ENCODE results near the gene MARCHF3.

MARCHF3 gene

DNA sequence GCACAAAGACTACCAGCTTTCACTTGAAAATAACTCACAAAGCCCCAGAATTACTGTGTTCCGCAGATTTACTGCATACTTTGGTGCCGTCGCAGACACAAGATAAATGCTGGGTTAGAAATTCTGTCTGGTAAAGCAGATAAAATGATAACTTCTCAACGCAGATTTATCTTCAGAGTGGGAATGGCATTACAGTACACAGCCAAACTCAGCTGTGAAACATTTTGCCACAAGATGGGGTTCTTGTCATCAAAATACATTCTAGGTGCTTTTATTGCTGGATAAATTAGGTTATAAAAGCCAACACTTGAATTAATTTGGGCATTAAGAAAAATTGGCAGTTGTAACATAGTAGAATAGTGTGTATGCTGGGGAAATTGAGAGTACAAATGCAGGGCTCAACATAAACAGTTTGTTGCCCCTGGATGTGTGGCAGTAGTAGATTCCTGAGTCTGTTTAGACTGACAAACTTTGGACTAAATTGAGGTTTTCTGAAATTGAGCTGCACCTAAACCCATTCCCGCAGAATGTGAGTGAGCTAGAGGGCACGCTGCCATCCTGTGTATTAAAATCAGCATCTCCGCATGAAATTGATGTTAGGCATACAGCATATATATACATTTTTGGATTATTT is 192.3 kb downstream of the MARCHF3 start:
- TF ChIP-seq Cebpa-rat (IDR thresholded peaks at IDR 0.05), result no peak
- H4K20me1 ChIP-seq, result peaks cover 0 to 41% (median 13%) of the 10 kb centered on the region in 11 experiments; a peak in 9 of 22 replicates
- H3K27me3 ChIP-seq, result no peaks in the 10 kb centered on the region
- H3K9me3 ChIP-seq (replicated peaks in 1 of 11), result no peaks in the 10 kb centered on the region
- no peaks in the 10 kb centered on the region for H3K4me1 ChIP-seq
- no peak overlapping the region for H3K9ac ChIP-seq
- peaks cover 17 to 64% (median 58%) of the 10 kb centered on the region in 11 experiments; a peak in 21 of 22 replicates for H3K36me3 ChIP-seq
- H3K27ac ChIP-seq, result no peak overlapping the region
- no peak overlapping the region for H3K4me3 ChIP-seq
- no peak overlapping the region for H3K4me2 ChIP-seq

DNA sequence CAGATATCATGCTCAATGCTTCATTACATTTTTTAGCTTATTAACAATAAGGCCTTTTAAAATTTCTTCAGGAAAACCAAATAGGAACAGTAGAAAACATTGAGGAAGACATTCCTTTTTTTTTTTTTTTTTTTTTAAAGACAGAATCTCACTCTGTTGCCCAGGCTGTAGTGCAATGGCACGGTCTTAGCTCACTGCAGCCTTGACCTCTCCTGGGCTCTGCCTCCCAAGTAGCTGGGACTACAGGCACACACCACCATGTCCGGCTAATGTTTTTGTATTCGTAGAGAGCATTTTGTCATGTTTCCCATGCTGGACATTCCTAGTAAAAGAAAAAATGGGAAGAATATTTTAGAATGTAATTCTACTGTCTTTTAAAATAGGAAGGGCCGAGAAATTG is 193.1 kb downstream of the MARCHF3 start:
- Histone ChIP-seq H3K36me3 (peaks cover 23 to 72% (median 66%) of the 10 kb centered on the region in 11 experiments; a peak in 21 of 22 replicates), H4K20me1 (peaks cover 0 to 48% (median 13%) of the 10 kb centered on the region in 11 experiments; a peak in 10 of 22 replicates), H3K27me3 (no peaks in the 10 kb centered on the region), H3K9ac (no peak overlapping the region), H3K27ac (no peak overlapping the region), H3K4me3 (no peak overlapping the region), H3K4me1 (no peaks in the 10 kb centered on the region), H3K4me2 (no peak overlapping the region), H3K9me3 (replicated peaks in 1 of 11) (no peaks in the 10 kb centered on the region)
- TF ChIP-seq Cebpa-rat (IDR thresholded peaks at IDR 0.05), result no peak

DNA sequence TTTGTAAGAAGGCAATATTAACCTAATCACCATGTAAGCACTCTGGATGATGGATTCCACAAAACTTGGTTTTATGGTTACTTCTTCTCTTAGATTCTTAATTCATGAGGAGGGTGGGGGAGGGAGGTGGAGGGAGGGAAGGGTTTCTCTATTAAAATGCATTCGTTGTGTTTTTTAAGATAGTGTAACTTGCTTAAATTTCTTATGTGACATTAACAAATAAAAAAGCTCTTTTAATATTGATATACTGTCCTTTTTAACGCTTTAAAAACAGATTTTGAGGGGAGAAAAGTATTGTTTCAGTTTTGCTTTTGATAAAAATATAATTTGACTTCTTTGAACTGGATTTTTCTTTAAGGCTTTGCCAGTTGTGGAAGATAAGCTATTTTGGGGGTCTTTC is 193.6 kb downstream of the MARCHF3 start:
- Histone ChIP-seq H3K27ac (no peak overlapping the region), H3K27me3 (no peaks in the 10 kb centered on the region), H3K4me1 (no peaks in the 10 kb centered on the region), H3K36me3 (peaks cover 23 to 77% (median 71%) of the 10 kb centered on the region in 11 experiments; a peak in 21 of 22 replicates), H3K4me3 (no peak overlapping the region), H3K4me2 (no peak overlapping the region), H4K20me1 (peaks cover 0 to 49% (median 13%) of the 10 kb centered on the region in 11 experiments; a peak in 10 of 22 replicates), H3K9me3 (replicated peaks in 1 of 11) (no peaks in the 10 kb centered on the region), H3K9ac (no peak overlapping the region)
- no peak for TF ChIP-seq Cebpa-rat (IDR thresholded peaks at IDR 0.05)

DNA sequence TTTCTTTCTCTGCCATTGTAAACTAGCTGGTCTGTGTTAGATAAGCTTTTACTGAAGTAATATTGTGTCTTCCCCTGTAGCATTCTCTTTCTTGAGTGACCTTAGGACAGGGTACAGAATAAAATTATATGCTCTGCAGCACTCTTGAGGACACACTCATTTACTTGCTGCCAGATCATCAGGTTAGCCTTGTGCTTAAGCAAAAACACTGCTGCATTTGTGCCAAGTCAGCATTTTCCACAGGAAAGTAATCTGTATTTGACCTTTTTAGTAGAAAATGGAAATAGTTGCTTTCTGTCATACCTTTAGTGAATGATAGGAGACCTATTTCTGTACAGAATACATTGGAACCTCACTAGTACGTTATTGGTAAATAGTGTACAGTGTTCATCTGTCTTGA is 199.2 kb downstream of the MARCHF3 start:
- peaks cover 51 to 100% (median 100%) of the 10 kb centered on the region in 11 experiments; a peak in 21 of 22 replicates for H3K36me3 ChIP-seq
- H3K9ac ChIP-seq, result no peak overlapping the region
- H3K27ac ChIP-seq, result no peak overlapping the region
- H3K27me3 ChIP-seq, result no peaks in the 10 kb centered on the region
- no peak overlapping the region for H3K4me3 ChIP-seq
- no peak for TF ChIP-seq Cebpa-rat (IDR thresholded peaks at IDR 0.05)
- H3K4me2 ChIP-seq, result no peak overlapping the region
- peaks cover 0 to 20% (median 2%) of the 10 kb centered on the region in 10 experiments; a peak in 5 of 20 replicates for H3K4me1 ChIP-seq
- no peaks in the 10 kb centered on the region for H3K9me3 ChIP-seq (replicated peaks in 1 of 11)
- H4K20me1 ChIP-seq, result peaks cover 0 to 89% (median 45%) of the 10 kb centered on the region in 11 experiments; a peak in 15 of 22 replicates

DNA sequence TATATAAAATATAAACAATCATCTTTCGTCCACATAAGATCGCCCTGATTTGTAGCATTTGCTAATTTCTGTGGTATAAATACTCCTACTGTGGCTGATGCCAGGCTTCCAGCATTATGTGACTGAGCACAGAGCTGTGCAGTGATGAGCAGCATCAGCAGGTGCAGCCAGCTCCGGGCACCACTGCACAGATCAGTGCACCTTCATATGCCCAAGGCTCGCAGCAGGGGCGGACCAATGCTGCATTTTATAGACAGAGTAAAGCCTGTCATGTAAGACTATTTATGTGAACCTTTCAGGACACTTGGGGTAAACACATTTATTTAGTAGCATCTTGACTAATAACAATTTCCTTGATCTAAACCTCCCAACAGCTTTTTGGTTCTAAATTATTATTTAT is 200.3 kb downstream of the MARCHF3 start:
- H3K9ac ChIP-seq, result no peak overlapping the region
- no peaks in the 10 kb centered on the region for H3K27me3 ChIP-seq
- no peak for TF ChIP-seq Cebpa-rat (IDR thresholded peaks at IDR 0.05)
- H3K4me3 ChIP-seq, result no peak overlapping the region
- H3K27ac ChIP-seq, result no peak overlapping the region
- H3K9me3 ChIP-seq (replicated peaks in 1 of 11), result no peaks in the 10 kb centered on the region
- H3K4me2 ChIP-seq, result no peak overlapping the region
- H3K36me3 ChIP-seq, result peaks cover 58 to 100% (median 100%) of the 10 kb centered on the region in 11 experiments
- H3K4me1 ChIP-seq, result peaks cover 0 to 20% (median 2%) of the 10 kb centered on the region in 10 experiments; a peak in 5 of 20 replicates
- H4K20me1 ChIP-seq, result peaks cover 0 to 85% (median 49%) of the 10 kb centered on the region in 11 experiments; a peak in 15 of 22 replicates

DNA sequence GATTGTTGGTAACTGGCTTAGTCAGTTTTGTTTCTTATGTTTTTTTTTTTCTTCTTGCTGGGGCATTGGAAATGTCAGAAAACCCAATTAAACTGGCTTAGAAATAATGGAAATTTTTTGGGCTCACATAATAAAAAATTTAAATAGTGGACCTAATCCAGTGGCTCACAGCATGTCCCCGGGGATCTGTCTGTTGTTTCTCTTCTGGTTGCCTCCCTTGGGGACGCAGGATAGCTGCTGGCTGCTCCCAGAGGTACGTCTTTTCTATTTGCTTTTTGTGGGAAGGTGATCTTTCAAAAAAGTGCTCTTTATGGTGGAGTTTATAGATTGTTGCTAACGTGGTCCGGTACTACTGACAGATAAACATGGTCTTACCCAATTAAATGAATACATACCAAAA is 201.3 kb downstream of the MARCHF3 start:
- no peak overlapping the region for H3K4me3 ChIP-seq
- H3K9ac ChIP-seq, result no peak overlapping the region
- no peak overlapping the region for H3K27ac ChIP-seq
- no peaks in the 10 kb centered on the region for H3K9me3 ChIP-seq (replicated peaks in 1 of 11)
- H3K4me1 ChIP-seq, result peaks cover 0 to 20% (median 2%) of the 10 kb centered on the region in 10 experiments; a peak in 5 of 20 replicates
- H3K36me3 ChIP-seq, result peaks cover 55 to 100% (median 98%) of the 10 kb centered on the region in 11 experiments
- TF ChIP-seq Cebpa-rat (IDR thresholded peaks at IDR 0.05), result no peak
- peak overlapping the region in 3 of 11 experiments; percentile 7 to 28 (median 28); a peak in 2 of 22 replicates for H3K4me2 ChIP-seq
- H3K27me3 ChIP-seq, result no peaks in the 10 kb centered on the region
- peaks cover 0 to 79% (median 46%) of the 10 kb centered on the region in 11 experiments; a peak in 15 of 22 replicates for H4K20me1 ChIP-seq

DNA sequence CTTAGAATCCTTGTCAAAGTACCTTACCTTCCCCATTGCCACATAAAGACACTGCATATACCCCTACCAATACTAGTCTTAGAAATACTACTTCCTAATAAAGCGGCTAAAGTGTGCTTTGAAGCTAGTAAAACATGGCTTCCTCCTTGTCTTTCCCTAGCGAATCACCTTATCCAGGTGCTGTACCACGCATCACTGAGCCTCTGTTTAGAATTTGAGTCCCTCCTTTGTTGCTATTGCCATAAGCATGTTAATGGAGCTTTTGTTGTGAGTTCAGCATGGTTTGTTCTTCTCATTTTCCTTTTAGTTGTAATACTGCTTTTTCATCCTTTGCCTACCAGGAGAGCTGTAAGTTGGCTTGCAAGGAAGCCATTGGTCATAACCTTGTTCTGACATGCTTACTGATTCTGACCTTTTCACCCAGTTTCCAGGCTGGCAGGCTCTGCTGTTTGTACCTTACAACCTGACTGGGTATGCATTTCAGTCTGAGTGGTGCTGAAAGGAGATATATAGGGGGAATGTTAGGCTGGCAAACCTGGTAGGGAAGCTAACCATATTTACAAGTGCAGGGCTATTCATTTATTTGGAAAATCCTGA is 203.6 kb downstream of the MARCHF3 start:
- Histone ChIP-seq H3K9ac (no peak overlapping the region), H3K27ac (no peak overlapping the region), H3K9me3 (replicated peaks in 1 of 11) (no peaks in the 10 kb centered on the region), H3K36me3 (peaks cover 43 to 100% (median 98%) of the 10 kb centered on the region in 11 experiments), H3K4me1 (peaks cover 0 to 20% (median 2%) of the 10 kb centered on the region in 10 experiments; a peak in 5 of 20 replicates), H3K27me3 (no peaks in the 10 kb centered on the region), H3K4me3 (no peak overlapping the region), H3K4me2 (no peak overlapping the region), H4K20me1 (peaks cover 0 to 74% (median 42%) of the 10 kb centered on the region in 11 experiments; a peak in 17 of 22 replicates)
- no peak for TF ChIP-seq Cebpa-rat (IDR thresholded peaks at IDR 0.05)

DNA sequence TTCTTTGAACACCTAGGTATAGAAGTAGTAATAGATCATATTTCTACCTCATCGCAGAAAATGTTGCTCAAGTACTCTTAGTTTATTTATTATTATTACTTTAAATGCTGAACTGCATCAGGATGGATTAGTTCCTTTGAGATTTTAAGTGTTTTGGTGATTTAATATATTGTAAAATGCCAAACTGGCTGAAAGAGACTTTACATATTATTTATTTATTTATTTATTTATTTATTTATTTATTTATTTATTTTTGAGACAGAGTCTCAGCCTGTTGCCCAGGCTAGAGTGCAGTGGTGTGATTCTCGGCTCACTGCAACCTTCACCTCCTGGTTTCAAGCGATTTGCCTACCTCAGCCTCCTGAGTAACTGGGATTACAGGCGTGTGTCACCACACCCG is 211.1 kb downstream of the MARCHF3 start:
- Histone ChIP-seq H3K4me3 (no peak overlapping the region), H3K4me2 (no peak overlapping the region), H3K36me3 (peaks cover 21 to 100% (median 100%) of the 10 kb centered on the region in 11 experiments; a peak in 21 of 22 replicates), H3K27ac (no peak overlapping the region), H3K9me3 (replicated peaks in 1 of 11) (no peaks in the 10 kb centered on the region), H3K9ac (no peak overlapping the region), H3K27me3 (no peaks in the 10 kb centered on the region), H3K4me1 (peaks cover 0 to 17% (median 6%) of the 10 kb centered on the region in 10 experiments; a peak in 11 of 20 replicates), H4K20me1 (peaks cover 0 to 72% (median 42%) of the 10 kb centered on the region in 11 experiments; a peak in 13 of 22 replicates)
- TF ChIP-seq Cebpa-rat (IDR thresholded peaks at IDR 0.05), result no peak

DNA sequence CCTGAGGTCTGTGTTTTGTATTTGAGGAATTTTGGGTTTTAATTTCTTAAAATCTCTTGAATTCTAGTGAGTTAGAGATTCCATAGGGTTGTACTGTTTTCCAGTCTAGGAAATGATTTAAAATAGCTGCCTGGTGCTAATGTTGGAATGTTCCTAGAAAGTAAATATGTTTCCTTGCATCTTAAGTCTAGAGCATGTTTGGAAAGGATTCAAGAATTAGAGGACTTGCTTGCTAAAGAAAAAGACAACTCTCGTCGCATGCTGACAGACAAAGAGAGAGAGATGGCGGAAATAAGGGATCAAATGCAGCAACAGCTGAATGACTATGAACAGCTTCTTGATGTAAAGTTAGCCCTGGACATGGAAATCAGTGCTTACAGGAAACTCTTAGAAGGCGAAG is 211.6 kb downstream of the MARCHF3 start:
- no peak overlapping the region for H3K4me3 ChIP-seq
- TF ChIP-seq Cebpa-rat (IDR thresholded peaks at IDR 0.05), result no peak
- no peak overlapping the region for H3K9ac ChIP-seq
- H3K4me2 ChIP-seq, result no peak overlapping the region
- peaks cover 21 to 100% (median 100%) of the 10 kb centered on the region in 11 experiments; a peak in 21 of 22 replicates for H3K36me3 ChIP-seq
- H3K27me3 ChIP-seq, result no peaks in the 10 kb centered on the region
- peaks cover 0 to 22% (median 9%) of the 10 kb centered on the region in 10 experiments; a peak in 11 of 20 replicates for H3K4me1 ChIP-seq
- no peak overlapping the region for H3K27ac ChIP-seq
- H3K9me3 ChIP-seq (replicated peaks in 1 of 11), result no peaks in the 10 kb centered on the region
- peaks cover 0 to 77% (median 42%) of the 10 kb centered on the region in 11 experiments; a peak in 13 of 22 replicates for H4K20me1 ChIP-seq

All from BLaER1 treated with 17β-estradiol and CSF1 and Interleukin-3, amounts not matched to agents 10 nM and 100 nM (cell line).